Neural cell (in vitro differentiated cells): Measurements from ENCODE around the gene SLC25A27. TPM values are rescaled to one million over a fixed set of nuclear protein-coding genes. Genes with fewer than 3 reads are reported as not detected.

Experiments
- H2AFZ ChIP-seq: fragments of 200-600, 300-800 bp; sonication (generic), shearing (Covaris generic); 2 replicates; pipeline ENCODE4 v1.6.0; 2014; ENCODE audit warnings: low read depth, mild to moderate bottlenecking, antibody characterized with exemption, low read length, moderate library complexity
- H3F3A ChIP-seq: fragments of 200-600 bp; shearing (Covaris generic); 2 replicates; pipeline ENCODE4 v1.6.1; 2016; ENCODE audit warnings: mild to moderate bottlenecking, moderate library complexity, mixed read lengths, antibody characterized with exemption, low read length; ENCODE audit not compliant: insufficient read depth, poor library complexity, severe bottlenecking
- H3K27ac ChIP-seq: fragments of 200-600, 300-800 bp; sonication (generic), shearing (Covaris generic); 2 replicates; pipeline ENCODE4 v1.5.1; 2014; ENCODE audit warnings: mild to moderate bottlenecking, low read length, moderate library complexity
- H3K27me3 ChIP-seq: fragments of 300-800, 200-600 bp; sonication (generic), shearing (Covaris generic); 2 replicates; pipeline ENCODE4 v1.6.0; 2014; ENCODE audit warnings: mild to moderate bottlenecking, low read depth, low read length, moderate library complexity; ENCODE audit not compliant: insufficient read depth
- H3K36me3 ChIP-seq: fragments of 300-800, 200-600 bp; sonication (generic), shearing (Covaris generic); 2 replicates; pipeline ENCODE4 v1.5.1; 2014; ENCODE audit warnings: mild to moderate bottlenecking, antibody characterized with exemption, low read length, moderate library complexity; ENCODE audit not compliant: insufficient read depth
- H3K4me2 ChIP-seq: fragments of 300-800, 200-600 bp; sonication (generic), shearing (Covaris generic); 2 replicates; pipeline ENCODE4 v1.6.0; 2014; ENCODE audit warnings: mild to moderate bottlenecking, low read length
- H3K4me3 ChIP-seq: fragments of 300-800, 200-600 bp; sonication (generic), shearing (Covaris generic); 2 replicates; pipeline ENCODE4 v1.5.1; 2014; ENCODE audit warnings: mild to moderate bottlenecking, low read length, moderate library complexity
- H3K79me2 ChIP-seq: fragments of 200-600 bp; shearing (Covaris generic); replicated peaks from 2 replicates; pipeline ENCODE4 v1.6.0; 2014; ENCODE audit warnings: mild to moderate bottlenecking, low read length, moderate library complexity; ENCODE audit not compliant: insufficient read depth
- H3K9ac ChIP-seq: fragments of 300-800, 200-600 bp; sonication (generic), shearing (Covaris generic); 2 replicates; pipeline ENCODE4 v1.6.1; 2016; ENCODE audit warnings: mild to moderate bottlenecking, low read length, mixed read lengths
- H3K9me2 ChIP-seq: fragments of 200-600 bp; shearing (Covaris generic); 2 replicates; pipeline ENCODE4 v1.6.1; 2016; ENCODE audit warnings: mild to moderate bottlenecking, low read length, mixed read lengths; ENCODE audit not compliant: insufficient read depth
- H3K9me3 ChIP-seq: fragments of 200-600, 300-800 bp; sonication (generic), shearing (Covaris generic); 2 replicates; pipeline ENCODE4 v1.6.1; 2016; ENCODE audit warnings: mild to moderate bottlenecking, mixed run types, low read length, moderate library complexity, mixed read lengths
- H4K20me1 ChIP-seq: fragments of 200-600 bp; shearing (Covaris generic); 2 replicates; pipeline ENCODE4 v1.6.1; 2016; ENCODE audit warnings: mild to moderate bottlenecking, mixed run types; ENCODE audit not compliant: insufficient read depth
- EP300 ChIP-seq: fragments of 450-650 bp; conservative IDR thresholded peaks from 2 replicates; pipeline ENCODE4 v1.6.1; 2014; ENCODE audit warnings: antibody characterized with exemption, mild to moderate bottlenecking, moderate library complexity; ENCODE audit not compliant: poor library complexity, severe bottlenecking
- EZH2 ChIP-seq: fragments of 200-600, 300-800 bp; shearing (Covaris generic), sonication (generic); IDR thresholded peaks from 2 replicates; pipeline ENCODE4 v1.6.1; 2014; ENCODE audit warnings: antibody characterized with exemption, low read length, borderline replicate concordance, mild to moderate bottlenecking; ENCODE audit not compliant: insufficient read depth, poor library complexity, severe bottlenecking
- MXI1 ChIP-seq: fragments of 450-650 bp; conservative IDR thresholded peaks from 2 replicates; pipeline ENCODE4 v1.6.1; 2014; ENCODE audit warnings: antibody characterized with exemption, mild to moderate bottlenecking; ENCODE audit not compliant: poor library complexity, severe bottlenecking
- POLR2AphosphoS5 ChIP-seq: IDR thresholded peaks from 2 replicates; pipeline ENCODE4 v1.6.1; 2012
- RAD21 ChIP-seq: fragments of 450-650 bp; conservative IDR thresholded peaks from 2 replicates; pipeline ENCODE4 v1.6.1; 2014; ENCODE audit warnings: antibody characterized with exemption, mild to moderate bottlenecking, moderate library complexity
- REST ChIP-seq: IDR thresholded peaks from 2 replicates; pipeline ENCODE4 v1.6.1; 2012; ENCODE audit warnings: borderline replicate concordance
- SMC3 ChIP-seq: fragments of 450-650 bp; conservative IDR thresholded peaks from 2 replicates; pipeline ENCODE4 v1.6.1; 2014; ENCODE audit warnings: antibody characterized with exemption, mild to moderate bottlenecking, moderate library complexity; ENCODE audit not compliant: poor library complexity
- TAF1 ChIP-seq: IDR thresholded peaks from 2 replicates; pipeline ENCODE4 v1.6.1; 2012; ENCODE audit warnings: low read depth
- polyA plus RNA-seq: library from polyadenylated mRNA; depleted of rRNA; stranded (reverse); fragments of >200 nt; gene quantifications from 2 replicates; pipeline ENCODE4 v1.2.3, GENCODE V29; 2014
- TF ChIP-seq, protein P1 (sequence below): fragments of 450-650 bp; IDR thresholded peaks from 2 replicates; pipeline ENCODE4 v1.5.1; 2014; ENCODE audit warnings: antibody characterized with exemption, mild to moderate bottlenecking, moderate library complexity; ENCODE audit not compliant: poor library complexity, severe bottlenecking

Gene SLC25A27
- polyA plus RNA-seq, 1 donor from 2014 or later: 44.5 TPM

DNA sequence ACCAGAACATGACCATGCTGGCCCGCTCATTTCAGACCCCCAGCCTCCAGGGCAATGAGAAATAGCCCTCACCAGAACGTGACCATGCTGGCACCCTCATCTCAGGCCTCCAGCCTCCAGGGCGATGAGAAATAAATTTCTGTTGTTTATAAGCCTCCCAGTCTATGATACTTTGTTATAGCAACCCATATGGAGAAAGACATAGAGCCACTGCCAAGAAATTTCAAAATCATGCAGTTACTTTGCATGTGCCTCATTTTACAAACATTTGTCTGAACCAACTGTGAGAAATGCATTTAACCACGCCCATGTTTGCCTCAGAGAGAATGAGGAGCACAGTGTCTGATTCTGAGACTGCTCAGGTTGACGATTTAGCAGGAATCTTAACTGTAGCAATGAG lies 15.6 kb upstream of the SLC25A27 start:
- no peak overlapping the region for H3K27ac ChIP-seq
- no peaks in the 10 kb centered on the region for H3K27me3 ChIP-seq
- no peaks in the 10 kb centered on the region for H3K9me3 ChIP-seq
- H3K9me2 ChIP-seq: no peaks in the 10 kb centered on the region
- TF ChIP-seq POLR2AphosphoS5 (no peak), EP300 (no peak), MXI1 (no peak), TAF1 (no peak), EZH2 (no peak), RAD21 (no peak), SMC3 (no peak), REST (no peak)
- TF ChIP-seq, protein P1, sequence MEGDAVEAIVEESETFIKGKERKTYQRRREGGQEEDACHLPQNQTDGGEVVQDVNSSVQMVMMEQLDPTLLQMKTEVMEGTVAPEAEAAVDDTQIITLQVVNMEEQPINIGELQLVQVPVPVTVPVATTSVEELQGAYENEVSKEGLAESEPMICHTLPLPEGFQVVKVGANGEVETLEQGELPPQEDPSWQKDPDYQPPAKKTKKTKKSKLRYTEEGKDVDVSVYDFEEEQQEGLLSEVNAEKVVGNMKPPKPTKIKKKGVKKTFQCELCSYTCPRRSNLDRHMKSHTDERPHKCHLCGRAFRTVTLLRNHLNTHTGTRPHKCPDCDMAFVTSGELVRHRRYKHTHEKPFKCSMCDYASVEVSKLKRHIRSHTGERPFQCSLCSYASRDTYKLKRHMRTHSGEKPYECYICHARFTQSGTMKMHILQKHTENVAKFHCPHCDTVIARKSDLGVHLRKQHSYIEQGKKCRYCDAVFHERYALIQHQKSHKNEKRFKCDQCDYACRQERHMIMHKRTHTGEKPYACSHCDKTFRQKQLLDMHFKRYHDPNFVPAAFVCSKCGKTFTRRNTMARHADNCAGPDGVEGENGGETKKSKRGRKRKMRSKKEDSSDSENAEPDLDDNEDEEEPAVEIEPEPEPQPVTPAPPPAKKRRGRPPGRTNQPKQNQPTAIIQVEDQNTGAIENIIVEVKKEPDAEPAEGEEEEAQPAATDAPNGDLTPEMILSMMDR: no peak
- H3K36me3 ChIP-seq: no peaks in the 10 kb centered on the region
- no peak overlapping the region for H3K9ac ChIP-seq
- H3K4me2 ChIP-seq: no peak overlapping the region
- H4K20me1 ChIP-seq: no peaks in the 10 kb centered on the region
- H3K79me2 ChIP-seq: no peaks in the 10 kb centered on the region
- no peaks in the 10 kb centered on the region for H3F3A ChIP-seq
- H3K4me3 ChIP-seq: no peak overlapping the region
- no peak overlapping the region for H2AFZ ChIP-seq

DNA sequence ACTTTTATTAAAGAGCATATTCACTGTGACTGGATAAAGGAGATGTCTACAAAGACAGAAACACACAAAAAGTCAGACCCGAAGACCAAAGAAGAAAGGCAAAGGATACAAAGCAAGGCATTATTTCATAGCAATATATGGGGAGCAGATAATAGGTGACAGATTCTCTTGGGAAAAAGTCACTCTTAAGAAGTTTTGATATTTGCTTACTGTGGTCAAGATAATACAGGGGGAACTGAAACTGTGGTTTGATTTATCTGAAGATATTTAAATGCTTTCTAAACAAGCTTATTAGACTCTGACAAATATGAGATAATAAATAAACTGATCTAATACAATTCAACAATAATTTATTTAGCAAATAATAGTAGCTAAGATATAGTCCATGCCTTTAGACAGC lies 14.8 kb upstream of the SLC25A27 start:
- Histone ChIP-seq H3K9ac (no peak overlapping the region), H2AFZ (no peak overlapping the region), H3K9me2 (no peaks in the 10 kb centered on the region), H3K79me2 (no peaks in the 10 kb centered on the region), H3K4me3 (no peak overlapping the region), H3K4me2 (no peak overlapping the region), H3K9me3 (no peaks in the 10 kb centered on the region), H3F3A (no peaks in the 10 kb centered on the region), H3K27me3 (no peaks in the 10 kb centered on the region), H3K27ac (no peak overlapping the region), H4K20me1 (no peaks in the 10 kb centered on the region), H3K36me3 (no peaks in the 10 kb centered on the region)
- TF ChIP-seq TAF1 (no peak), MXI1 (no peak), EZH2 (no peak), EP300 (no peak), POLR2AphosphoS5 (no peak), SMC3 (no peak), RAD21 (no peak)
- TF ChIP-seq, protein P1: no peak
